Activated CD8-positive, alpha-beta memory T cell treated with anti-CD3 and anti-CD28 coated beads, Interleukin-2, amount 50 U/mL, for 24 hours (primary cell): ENCODE results near the gene PTPN21.

ENCODE experiments used
- DNase-seq: peaks from one replicate; pipeline ENCODE4 v3.0.0-alpha.2; 2020; ENCODE audit errors: extremely low read depth

Gene PTPN21

DNA sequence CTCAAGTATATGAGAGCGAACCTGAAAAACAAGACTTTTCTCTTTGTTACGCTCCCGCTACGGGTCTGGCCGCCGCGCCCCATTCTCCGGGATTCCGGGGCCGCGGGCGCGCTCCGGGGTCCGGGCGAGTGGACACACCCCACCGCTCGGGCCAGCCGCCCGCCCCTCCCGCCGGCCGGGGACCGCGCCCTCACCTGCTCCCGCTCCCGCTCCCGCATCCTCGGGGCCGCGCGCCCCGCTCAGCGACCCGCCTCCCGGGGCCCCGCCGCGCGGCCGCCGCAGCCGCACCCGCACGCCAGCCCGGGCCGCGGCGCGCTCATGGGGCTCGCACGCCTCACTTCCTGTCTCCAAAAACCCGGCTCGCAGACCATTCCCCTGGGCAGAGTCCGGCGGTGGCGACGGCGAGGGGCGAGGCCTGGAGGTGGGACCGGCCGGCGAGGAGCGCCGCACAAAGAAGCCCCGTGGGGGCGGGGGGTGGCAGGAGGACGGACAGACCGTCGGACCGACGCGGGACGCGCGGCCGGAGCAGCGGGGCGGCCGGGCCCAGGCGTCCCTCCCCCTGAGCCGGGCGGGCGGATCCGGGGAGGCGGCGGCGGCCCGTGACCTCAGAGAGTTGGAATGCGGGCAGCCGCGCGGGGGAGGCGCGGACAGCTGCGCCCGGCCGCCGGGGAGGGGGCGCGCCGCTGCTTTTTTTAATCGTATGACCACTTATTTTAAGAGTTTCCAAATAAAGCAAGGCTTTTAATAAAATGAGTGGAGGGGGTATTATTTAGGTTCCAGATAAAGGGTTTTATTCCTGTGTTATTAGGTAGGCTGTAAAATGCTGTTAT is at the start of gene PTPN21:
PTPN21 (minus strand) TSS at position 551 of the 830 bp plus-strand sequence. CDS start 4,590 bp downstream, outside the sequence.
- no peak for DNase-seq

DNA sequence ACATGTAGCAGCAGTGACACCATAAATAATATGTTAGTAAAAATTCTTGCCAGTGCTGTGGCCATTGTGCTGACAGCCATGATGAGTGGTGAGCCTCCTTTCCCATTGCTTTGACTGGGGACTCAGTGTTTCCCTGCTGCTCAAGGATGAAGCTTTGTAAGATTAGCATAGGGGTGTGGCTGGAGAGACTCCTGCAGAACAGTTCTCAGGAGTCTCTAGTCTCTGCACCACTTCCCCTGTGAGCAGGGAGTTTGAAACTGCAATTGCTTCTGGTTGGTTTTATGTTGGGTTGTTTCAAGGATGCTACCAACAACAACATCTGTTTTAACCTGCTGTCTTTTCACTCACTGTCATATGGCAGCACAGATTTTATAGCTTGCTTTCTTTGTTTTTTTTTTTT is 49.4 kb upstream of the PTPN21 start:
- DNase-seq: no peak

DNA sequence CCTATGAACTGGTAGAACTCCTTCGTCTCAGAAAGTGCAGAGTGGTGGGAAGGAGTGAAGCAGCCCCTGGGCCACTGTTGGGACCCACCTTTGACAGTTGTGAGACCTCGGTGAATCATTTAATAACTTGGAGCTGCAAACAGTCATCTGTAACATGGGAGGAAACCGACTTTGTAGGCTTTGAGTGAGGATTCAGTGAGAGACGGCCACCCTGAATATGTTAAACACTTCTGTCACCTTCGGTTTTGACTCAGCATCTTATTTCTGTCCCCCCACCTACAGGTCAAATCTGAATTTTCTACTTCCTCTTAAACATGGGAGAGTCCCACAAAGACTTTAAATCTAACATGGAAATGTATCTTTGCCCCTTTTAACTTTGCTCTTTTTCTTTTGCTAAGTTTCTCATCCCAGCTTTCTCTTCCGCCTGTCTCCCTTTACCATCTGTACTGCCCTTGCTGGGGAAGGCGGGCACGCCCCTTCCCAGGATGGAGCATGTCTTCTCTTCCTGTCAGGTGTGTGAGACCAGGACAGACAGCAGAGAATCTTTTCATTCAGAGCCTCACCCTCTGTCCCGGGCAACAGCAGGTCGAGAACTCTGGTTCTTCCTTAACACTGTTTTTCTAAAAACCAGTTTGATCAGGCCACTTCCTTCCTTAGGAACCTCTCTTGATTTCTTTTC is 45.1 kb upstream of the PTPN21 start:
- DNase-seq: no peak

DNA sequence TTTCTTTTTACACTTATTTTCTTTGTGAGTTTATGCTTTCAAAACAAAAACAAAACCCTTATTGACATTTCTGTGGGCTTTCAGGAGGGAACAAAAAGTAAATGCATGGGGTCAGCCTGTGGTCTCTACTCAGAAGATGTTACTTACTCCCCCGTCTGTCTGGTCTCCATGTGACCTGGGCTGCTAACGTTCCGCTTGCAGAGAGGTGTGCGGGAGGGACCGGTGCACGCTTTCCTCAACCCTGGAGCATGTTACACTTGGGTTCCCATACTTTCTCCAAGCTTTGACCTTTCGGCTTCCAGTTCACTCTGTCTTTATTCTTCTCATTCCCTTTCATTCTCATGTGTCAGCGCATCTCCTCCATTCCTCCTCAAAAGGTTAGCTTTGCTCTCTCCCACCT is 44.5 kb upstream of the PTPN21 start:
- DNase-seq: no peak

DNA sequence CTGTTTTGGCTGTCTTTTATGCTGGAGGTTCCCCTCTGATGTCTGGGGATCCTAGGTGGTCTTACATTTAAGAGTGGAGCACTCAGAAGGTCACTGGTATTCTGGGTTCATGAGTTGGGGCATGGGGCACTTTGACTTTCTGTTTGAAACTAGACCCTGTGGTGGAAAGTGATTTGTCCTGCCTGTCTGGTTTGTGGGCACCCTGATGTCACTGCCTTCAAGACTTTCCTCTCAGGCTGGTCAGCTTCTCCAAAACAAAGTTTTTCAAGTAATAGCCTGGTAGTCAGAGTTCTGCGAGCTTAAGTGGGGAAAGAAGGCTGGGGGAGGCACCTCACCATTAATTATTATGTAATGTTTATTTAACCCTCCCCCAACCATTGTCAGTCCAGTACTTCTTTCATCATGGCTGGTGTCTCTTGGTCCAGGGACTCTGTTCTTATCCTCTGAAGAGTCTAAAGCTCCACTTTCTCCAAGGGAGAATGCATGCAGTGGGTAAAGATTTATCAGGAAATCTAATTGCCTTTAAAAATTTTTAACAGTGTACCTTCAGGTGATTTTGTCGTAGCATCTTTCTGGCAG is 43.4 kb upstream of the PTPN21 start:
- DNase-seq: no peak

DNA sequence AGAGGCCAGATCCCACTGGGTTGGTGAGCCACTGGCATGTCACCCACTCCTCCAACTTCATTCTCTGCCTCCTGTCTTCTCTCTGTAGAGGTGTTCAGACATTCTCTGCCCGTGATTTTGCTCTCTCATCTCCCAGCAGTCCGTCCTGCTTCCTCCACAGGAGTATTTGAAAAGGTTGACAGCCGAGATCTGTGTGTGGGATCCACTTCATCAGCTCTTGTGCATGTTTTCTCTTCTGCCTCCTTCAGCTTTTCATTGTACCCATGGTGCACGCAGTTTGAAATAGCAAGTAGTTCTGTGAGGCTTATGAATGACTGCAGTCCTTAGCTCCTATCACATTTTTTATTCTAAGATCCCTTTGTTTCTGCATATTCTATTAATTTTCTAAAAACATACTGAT is 42.8 kb upstream of the PTPN21 start:
- no peak for DNase-seq

DNA sequence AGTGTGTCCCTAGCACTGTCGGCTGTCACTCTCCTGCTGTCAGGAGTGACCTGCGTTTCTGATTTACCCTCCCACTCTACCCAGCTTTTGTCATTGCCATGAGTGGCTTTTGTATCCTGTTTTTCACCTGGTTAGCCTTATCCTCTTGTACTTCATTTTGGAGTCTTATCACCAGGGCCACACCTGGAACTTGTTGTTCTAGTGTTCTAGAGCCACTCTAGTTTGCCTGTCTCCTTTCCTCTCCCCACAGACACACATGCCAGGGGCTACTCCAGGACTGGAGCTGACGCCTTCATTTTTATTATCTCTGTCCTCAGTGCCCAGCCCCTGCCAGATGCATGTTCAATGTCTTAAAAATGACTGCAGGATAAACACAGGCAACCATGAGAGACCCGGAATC is 42.2 kb upstream of the PTPN21 start:
- DNase-seq: no peak

DNA sequence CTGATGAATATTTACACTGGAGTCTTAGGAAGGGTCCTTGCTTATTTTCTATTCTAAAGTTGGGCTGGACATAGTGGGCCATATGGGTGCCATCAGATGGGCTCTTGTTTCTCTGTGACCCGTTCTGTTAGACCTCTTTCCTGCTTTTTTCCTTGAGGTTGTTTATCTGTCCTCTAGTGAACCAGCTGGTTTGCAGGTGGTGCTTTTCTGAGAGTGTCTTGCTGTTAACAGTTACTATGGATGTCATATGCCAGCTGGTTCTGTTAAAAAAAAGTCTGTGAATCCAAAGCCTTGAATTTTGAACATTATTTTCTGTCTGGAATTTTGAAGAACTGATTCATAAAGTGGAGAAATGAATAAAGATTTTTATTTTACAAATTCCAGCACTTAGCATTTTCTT is 37.2 kb upstream of the PTPN21 start:
- DNase-seq: no peak

DNA sequence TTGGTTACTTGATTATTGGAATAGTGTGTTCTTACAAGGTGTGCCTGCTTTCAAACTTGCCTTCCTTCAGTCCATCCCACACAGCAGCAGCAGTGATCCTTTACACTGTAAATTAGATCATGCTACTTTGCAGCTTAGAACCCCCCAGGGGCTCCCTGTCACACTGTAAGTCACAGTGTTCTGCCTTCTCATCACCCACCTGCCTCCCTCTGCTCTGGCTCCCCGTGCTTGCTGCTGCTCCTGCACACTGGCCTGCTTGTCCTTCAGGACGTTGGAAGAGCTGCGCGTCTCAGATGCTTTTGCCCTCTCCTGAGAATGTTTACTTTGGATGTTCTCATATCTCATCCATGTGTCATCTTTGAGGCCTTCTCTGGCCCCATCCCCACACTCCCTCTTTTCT is 35.4 kb upstream of the PTPN21 start:
- DNase-seq: no peak

DNA sequence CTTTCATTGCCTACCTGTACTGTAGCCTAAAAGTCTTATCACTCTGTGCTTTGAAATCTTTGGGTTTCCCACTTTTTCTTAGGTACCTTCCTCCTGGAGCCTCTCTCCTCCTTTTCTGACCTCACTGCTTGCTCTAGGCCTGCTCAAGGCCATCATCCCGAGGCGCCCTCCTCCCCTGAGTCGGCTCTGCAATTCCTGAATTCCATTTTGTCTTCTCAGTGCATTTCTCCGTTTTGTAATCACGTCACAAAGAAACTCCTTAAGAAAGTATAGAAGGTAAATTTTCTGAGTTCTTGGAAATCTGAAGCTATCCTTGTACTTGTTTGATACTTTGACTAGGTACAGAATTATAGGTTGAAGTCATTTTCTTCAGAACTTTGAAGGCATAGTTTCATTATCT is 33.3 kb upstream of the PTPN21 start:
- DNase-seq: no peak

DNA sequence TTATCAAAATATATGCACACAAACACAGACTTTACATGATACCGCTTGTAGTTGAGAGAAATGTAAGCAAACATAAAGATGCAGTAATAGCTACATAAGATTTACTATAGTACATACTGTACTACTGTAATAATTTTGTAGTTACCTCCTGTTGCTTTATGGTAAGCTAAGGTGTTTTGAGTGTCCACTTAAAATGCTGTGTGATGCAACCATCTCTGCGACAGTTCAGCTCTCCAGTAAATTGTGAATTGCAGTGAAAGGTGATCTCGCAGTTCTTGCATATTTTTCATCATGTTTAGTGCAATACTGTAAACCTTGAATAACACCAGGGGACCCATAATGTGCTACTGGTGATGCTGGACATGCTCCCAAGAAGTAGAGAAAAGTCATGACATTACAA is 29.6 kb upstream of the PTPN21 start:
- no peak for DNase-seq

DNA sequence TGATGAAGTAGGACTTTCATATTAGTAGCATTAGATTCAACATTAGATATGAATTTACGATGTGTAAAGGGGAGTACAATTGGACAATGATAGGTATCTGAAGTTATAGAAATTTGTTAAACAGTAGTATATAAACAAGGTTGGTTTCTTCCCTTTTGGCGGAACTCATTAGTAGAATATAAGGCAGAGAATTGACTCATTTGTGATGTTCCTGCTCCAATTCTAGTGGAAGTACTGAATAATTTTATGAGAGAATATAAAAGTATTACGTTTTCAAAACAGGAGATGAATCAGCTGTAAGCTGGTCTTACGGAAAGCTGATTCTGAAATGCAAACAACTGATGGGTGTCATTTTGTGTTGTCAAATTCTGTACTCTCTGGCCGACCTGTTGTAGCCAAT is 21.4 kb upstream of the PTPN21 start:
- no peak for DNase-seq

DNA sequence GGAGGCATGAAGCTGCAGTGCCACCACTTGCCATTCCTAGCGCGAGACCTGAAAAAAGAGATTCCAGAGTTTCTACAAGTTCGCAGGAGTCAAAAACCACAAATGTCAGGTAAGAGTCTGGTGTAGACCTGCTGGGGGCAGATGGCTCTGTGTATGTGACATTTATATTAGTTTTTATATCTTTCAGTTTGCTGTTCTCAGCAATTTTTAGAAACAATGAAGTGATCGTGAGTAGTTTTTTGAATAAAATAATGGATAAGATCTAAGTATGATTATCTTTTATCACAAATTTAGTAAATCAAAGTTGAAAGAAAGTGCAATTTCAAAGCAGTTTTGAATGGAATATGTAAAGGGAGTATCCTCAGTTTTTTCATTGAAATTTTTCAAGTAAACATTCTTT is 17.3 kb upstream of the PTPN21 start:
- DNase-seq: no peak

DNA sequence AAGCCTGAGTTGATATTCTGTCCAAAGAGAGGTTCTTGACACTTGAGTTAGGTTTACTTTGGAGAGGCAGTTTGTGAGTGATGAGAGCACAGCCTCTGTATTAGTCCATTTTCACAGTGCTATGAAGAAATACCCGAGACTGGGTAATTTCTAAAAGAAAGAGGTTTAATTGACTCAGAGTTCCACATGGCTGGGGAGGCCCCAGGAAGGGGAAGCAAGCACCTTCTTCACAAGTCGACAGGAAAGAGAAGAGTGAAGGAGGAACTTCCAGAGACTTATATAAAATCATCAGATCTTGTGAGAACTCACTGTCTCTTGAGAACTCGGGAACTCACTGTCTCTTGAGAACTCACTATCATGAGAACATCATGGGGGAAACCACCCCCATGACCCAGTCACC is 13.4 kb upstream of the PTPN21 start:
- DNase-seq: no peak

DNA sequence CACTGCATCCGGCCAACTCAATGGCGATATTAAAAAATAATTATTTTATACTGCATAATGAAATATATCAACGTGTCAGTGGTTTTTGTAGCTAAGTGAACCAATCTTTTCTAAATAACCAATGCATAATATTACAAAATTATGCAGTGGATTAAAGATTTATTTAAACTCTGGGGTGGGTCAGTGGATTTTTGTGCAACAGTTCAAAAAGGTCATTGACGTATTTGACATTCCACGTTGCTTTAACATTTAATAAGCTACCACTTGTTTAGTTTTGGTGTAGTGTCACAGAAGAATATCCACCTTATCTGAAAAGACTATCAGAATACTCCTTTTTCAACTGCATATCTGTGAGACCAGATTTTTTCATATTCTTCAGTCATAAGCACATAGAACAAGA is 10.6 kb upstream of the PTPN21 start:
- no peak for DNase-seq

DNA sequence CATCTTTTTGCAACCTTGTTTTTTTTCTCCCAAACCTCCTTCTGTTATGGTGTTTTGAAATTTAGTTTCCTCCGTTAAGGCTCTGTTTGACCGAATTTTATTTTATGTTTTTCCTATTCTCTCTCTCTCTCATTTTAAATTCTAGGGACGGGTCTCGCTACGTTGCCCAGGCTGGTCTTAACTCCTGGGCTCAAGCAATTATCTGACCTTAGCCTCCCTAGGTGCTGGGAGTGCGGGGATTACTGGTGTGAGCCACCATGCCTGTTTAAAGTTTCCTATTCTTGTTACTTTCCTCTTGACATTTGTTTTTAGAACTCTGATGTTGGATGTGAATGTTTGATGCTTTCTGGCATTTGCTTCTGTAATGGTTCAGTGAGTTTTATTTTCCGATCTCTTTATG is 9.0 kb upstream of the PTPN21 start:
- no peak for DNase-seq

DNA sequence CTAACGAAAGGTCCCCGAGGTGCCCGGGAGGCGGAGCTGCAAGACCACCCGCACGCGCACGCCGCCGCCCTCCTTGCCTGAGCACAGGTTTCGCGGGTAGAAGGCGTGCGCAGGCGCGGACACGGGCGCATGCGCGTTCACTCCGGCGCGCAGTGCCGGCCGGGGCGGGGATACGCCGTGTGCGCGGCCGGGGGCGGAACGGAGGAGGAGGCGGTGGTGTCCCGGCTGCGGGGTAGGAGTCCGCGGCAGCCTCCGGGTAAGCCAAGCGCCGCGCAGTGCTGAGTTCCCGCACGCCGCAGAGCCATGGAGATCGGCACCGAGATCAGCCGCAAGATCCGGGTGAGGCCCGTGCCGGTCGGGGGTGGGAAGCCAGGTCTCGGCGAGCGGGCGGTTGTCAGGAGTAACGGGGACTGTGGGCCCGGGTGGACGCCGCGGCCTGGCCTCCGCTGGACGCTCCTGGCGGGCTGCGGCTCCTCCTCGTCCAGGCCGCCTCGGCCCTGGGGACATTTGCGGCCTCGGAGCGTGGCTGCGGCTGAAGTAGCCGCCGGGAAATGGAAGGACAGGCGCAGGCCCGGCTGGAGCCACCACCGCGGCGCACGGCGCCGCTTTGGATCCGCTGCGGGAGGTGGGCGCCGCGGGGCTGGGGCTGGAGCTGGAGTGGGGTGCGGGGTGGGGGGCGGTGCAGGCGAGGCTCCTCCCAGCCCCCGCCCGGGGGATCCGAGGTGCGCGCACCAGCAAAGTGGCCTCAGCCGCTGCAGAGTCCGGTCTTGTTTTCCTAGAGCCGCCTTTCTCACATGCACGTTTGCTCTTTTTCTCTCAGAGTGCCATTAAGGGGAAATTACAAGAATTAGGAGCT is 8.3 kb upstream of the PTPN21 start, which contains the start of gene ZC3H14:
ZC3H14 (plus strand) TSS at position 207 of the 856 bp plus-strand sequence; CDS start at position 304, 97 bp downstream.
- peak; percentile 63 for DNase-seq

DNA sequence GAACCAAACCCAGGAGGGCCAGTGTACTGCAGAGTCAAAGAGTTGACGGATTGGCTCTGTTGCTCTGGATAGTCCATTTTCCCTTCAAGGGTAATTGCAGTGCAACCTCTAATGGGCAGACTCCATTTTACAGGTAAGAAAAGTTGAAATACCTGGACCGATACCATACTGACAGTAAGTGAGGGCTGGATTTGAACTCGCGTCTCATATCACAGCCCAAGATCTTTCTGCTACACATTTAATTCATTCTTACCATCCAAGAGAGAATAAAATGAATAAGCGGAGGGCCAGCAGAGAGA is 7.7 kb upstream of the PTPN21 start:
- DNase-seq: no peak

DNA sequence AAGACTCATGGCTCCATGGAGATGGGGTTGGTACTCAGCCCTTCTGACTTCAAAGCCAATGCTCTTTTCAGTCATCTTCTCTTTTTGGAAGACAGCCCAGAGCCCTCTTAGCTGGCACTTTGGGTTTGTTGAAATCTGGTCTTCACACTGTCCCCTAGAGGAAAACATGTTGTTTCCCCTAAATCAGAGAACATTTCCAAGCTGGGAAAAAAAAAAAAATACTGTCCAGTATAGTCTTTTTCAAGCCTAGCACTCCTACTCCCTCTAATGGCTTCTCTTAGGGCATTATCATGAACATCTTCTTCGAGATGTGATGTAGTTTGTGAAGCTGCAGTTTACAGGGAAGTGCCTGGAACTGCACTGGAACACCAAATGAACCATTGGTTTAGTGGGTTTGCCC is 5.0 kb upstream of the PTPN21 start:
- no peak for DNase-seq

DNA sequence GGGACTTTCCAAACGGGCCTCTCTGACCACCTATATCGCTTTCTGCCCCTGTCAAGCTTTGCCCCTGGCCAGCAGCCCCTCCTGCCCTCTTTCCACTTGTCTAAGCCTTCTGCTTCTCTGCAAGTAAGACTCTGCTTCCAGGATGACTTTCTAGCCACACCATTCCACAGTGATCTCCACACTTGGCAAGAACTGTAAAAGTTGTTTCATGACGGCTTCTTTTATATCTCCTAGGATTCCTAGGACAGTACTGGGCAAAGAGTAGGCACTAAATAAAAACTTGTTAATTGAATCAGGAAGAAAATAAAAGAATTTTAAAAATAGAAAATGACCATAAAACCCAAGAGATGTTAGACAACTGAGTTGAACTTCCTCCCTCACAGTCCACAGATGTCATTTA is 1.8 kb upstream of the PTPN21 start:
- DNase-seq: no peak

DNA sequence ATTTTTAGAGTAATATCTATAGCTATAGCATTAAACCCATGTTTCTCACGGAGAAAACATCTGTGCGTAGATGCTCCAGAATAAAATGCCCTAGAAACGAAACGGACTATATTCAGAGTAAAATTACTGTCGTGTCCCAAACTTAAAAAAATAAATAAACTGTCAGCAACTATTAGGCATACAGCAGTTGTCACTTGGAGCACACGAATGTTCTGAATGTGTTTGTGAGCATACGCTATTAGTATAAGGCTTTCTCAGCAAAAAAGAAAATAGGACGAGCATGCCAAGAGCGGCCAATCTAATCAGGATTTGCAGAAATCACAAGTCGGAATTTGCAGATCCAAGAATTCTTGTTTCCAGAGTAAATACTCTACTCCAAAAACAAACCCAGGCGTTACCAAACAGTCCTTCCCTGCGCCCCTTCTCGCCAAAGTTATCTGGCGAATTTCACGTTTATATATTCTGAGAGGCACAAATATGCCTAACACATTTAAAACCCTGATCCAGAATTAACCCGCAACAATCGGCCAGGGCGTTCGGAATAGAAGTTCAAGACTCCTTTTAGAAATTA is 836 bp downstream of the PTPN21 start:
- no peak for DNase-seq

DNA sequence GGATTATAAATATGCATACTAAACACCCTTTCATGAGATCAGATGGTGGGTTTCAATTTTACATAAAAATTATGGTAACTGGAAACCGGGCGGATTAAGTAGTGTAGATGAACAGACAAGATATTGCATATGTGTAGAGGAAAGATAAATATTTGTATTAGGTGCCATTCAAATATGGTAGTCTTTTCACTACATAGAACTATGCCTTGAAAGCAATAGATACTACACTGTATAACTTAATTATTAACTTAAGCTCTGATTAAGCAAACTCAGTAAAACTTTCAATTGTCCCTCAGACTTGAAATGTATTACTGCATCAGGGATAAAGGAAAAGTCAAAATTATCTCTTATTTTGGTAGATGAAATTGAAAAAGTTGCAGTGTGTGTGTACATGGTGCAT is 1.9 kb downstream of the PTPN21 start:
- DNase-seq: no peak
